ENCODE data around the gene STMND1.

GRCh38 chr6:17088091-17088611, 13.7 kb upstream of the STMND1 start:
- TF ChIP-seq ZNF274 (IDR thresholded peaks at IDR 0.05; ENCODE audit: low read depth, low read length) (no peak), SUZ12 (IDR thresholded peaks at IDR 0.05; ENCODE audit: extremely low read depth, insufficient read depth, insufficient read length) (no peak), YY1 (IDR thresholded peaks at IDR 0.05; ENCODE audit: insufficient read depth, insufficient read length) (no peak)

Measured in NT2/D1 (cell line).